Measurements from ENCODE around the gene BMPR2.
"Not testable (repeated sequence)": the region's sequence is repeated elsewhere in the genome, so short reads cannot be mapped to it uniquely, and the experiment has no call there.

The BMPR2 gene

GRCh38 chr2:202452744-202453143 is 76.6 kb downstream of the BMPR2 start:
- no peak for DNase-seq (ENCODE audit: low read depth)

- DNase-seq (ENCODE audit: low read depth): no peak
Observed at GRCh38 chr2:202454536-202454935, 78.4 kb downstream of the BMPR2 start.

GRCh38 chr2:202455114-202455513 is 79.0 kb downstream of the BMPR2 start:
- DNase-seq (ENCODE audit: low read depth): no peak

GRCh38 chr2:202460119-202460518 is 84.0 kb downstream of the BMPR2 start:
- no peak for DNase-seq (ENCODE audit: low read depth)

GRCh38 chr2:202479090-202479489 is 103.0 kb downstream of the BMPR2 start:
- no peak for DNase-seq (ENCODE audit: low read depth)

GRCh38 chr2:202479610-202480009 is 103.5 kb downstream of the BMPR2 start:
- DNase-seq (ENCODE audit: low read depth): no peak

GRCh38 chr2:202486351-202486750 is 110.2 kb downstream of the BMPR2 start:
- no peak for DNase-seq (ENCODE audit: low read depth)

GRCh38 chr2:202488671-202489070 is 112.5 kb downstream of the BMPR2 start:
- no peak for DNase-seq (ENCODE audit: low read depth)

- no peak for DNase-seq (ENCODE audit: low read depth)
Observed at GRCh38 chr2:202490479-202490878, 114.4 kb downstream of the BMPR2 start.

- DNase-seq (ENCODE audit: low read depth): no peak
Observed at GRCh38 chr2:202491514-202491913, 115.4 kb downstream of the BMPR2 start.

- no peak for DNase-seq (ENCODE audit: low read depth)
Observed at GRCh38 chr2:202494300-202495229, 118.4 kb downstream of the BMPR2 start.

- no peak for DNase-seq (ENCODE audit: low read depth)
Observed at GRCh38 chr2:202495230-202495604, 119.1 kb downstream of the BMPR2 start.

GRCh38 chr2:202496835-202497472 is 120.8 kb downstream of the BMPR2 start:
- not testable (repeated sequence) for DNase-seq (ENCODE audit: low read depth)

GRCh38 chr2:202497473-202497866 is 121.3 kb downstream of the BMPR2 start:
- not testable (repeated sequence) for DNase-seq (ENCODE audit: low read depth)

GRCh38 chr2:202499841-202500240 is 123.7 kb downstream of the BMPR2 start:
- not testable (repeated sequence) for DNase-seq (ENCODE audit: low read depth)

GRCh38 chr2:202503276-202503675 is 127.1 kb downstream of the BMPR2 start:
- DNase-seq (ENCODE audit: low read depth): not testable (repeated sequence)

GRCh38 chr2:202508686-202509085 is 132.6 kb downstream of the BMPR2 start:
- no peak for DNase-seq (ENCODE audit: low read depth)

- DNase-seq (ENCODE audit: low read depth): no peak
Observed at GRCh38 chr2:202510911-202511310, 134.8 kb downstream of the BMPR2 start.

GRCh38 chr2:202512176-202512575 is 136.0 kb downstream of the BMPR2 start:
- no peak for DNase-seq (ENCODE audit: low read depth)

GRCh38 chr2:202514732-202515131 is 138.6 kb downstream of the BMPR2 start:
- no peak for DNase-seq (ENCODE audit: low read depth)

GRCh38 chr2:202519453-202519852 is 143.3 kb downstream of the BMPR2 start:
- no peak for DNase-seq (ENCODE audit: low read depth)

- no peak for DNase-seq (ENCODE audit: low read depth)
Observed at GRCh38 chr2:202521470-202521869, 145.3 kb downstream of the BMPR2 start.

GRCh38 chr2:202529389-202529788 is 153.3 kb downstream of the BMPR2 start:
- no peak for DNase-seq (ENCODE audit: low read depth)

All from stimulated activated CD8-positive, alpha-beta memory T cell treated with anti-CD3 and anti-CD28 coated beads, Interleukin-4, amount 100 ng/mL, for 24 hours (primary cell).